SK-N-SH (cell line): Measurements from ENCODE around the gene CHRND. TPM values are rescaled to one million over a fixed set of nuclear protein-coding genes. Genes with fewer than 3 reads are reported as not detected.

Experiments
- CTCF ChIA-PET: fragments of 300-600, 350-600 bp; formaldehyde crosslinking; extraction: SDS; loops from one replicate; lab custom pipeline; 2021; lab: Yijun Ruan, JAX
- POLR2A ChIA-PET: fragments of 350-600 bp; sonication (Branson Sonifier 250); formaldehyde crosslinking; extraction: SDS; loops from one replicate; lab custom pipeline; 2020; ENCODE audit warnings: antibody characterized with exemption, inconsistent platforms; lab: Yijun Ruan, JAX
- DNase-seq: peaks from one replicate; pipeline ENCODE4 v3.0.0; 2012
- H2AFZ ChIP-seq: fragments of 200-600 bp; sonication (generic); 2 replicates; pipeline ENCODE4 v1.8.1; 2016; ENCODE audit warnings: antibody characterized with exemption, mild to moderate bottlenecking, low read depth
- H3F3A ChIP-seq: fragments of 200-600 bp; sonication (generic); replicated peaks from 2 replicates; pipeline ENCODE3; 2016; ENCODE audit warnings: antibody characterized with exemption, mild to moderate bottlenecking; ENCODE audit not compliant: insufficient read depth
- H3K27ac ChIP-seq, 2 experiments: fragments of 200-500 bp in 1 of 2; fragments of 200-600 bp in 1 of 2; sonication (Bioruptor generic) in 1 of 2; sonication (generic), shearing (Covaris generic) in 1 of 2; 2 replicates each; pipeline versions ENCODE4 v1.5.1 to v1.6.1; 2014 to 2016; ENCODE audit warnings: low read depth in 2 of 2, inconsistent platforms in 1 of 2, low read length in 1 of 2, mild to moderate bottlenecking in 1 of 2, mixed read lengths in 1 of 2
- H3K27me3 ChIP-seq: fragments of 200-600 bp; sonication (generic), shearing (Covaris generic); 2 replicates; pipeline ENCODE4 v1.6.1; 2016; ENCODE audit warnings: mixed run types; ENCODE audit not compliant: insufficient read depth
- H3K36me3 ChIP-seq, 2 experiments: fragments of 200-500 bp in 1 of 2; fragments of 200-600 bp in 1 of 2; sonication (Bioruptor generic) in 1 of 2; sonication (generic) in 1 of 2; replicated peaks in 1 of 2; 2 replicates each; pipeline versions ENCODE3 to v1.5.1; 2014 to 2016; ENCODE audit warnings: low read length in 1 of 2, mild to moderate bottlenecking in 1 of 2; ENCODE audit not compliant: insufficient read depth in 2 of 2, control insufficient read depth in 1 of 2
- H3K4me1 ChIP-seq, 2 experiments: fragments of 200-500 bp in 1 of 2; fragments of 200-600 bp in 1 of 2; sonication (Bioruptor generic) in 1 of 2; sonication (generic), shearing (Covaris generic) in 1 of 2; 2 replicates each; pipeline versions ENCODE4 v1.5.1 to v1.6.1; 2014 to 2016; ENCODE audit warnings: low read depth in 1 of 2, low read length in 1 of 2, mixed run types in 1 of 2; ENCODE audit not compliant: insufficient read depth in 2 of 2, control insufficient read depth in 1 of 2
- H3K4me2 ChIP-seq: fragments of 200-600 bp; sonication (generic), shearing (Covaris generic); 2 replicates; pipeline ENCODE4 v1.6.1; 2017; ENCODE audit warnings: mixed run types
- H3K4me3 ChIP-seq, 2 experiments: fragments of 200-500 bp in 1 of 2; fragments of 200-600 bp in 1 of 2; sonication (Bioruptor generic) in 1 of 2; sonication (generic), shearing (Covaris generic) in 1 of 2; 2 replicates each; pipeline versions ENCODE4 v1.5.1 to v1.8.1; 2014 to 2016; ENCODE audit warnings: low read depth in 2 of 2, inconsistent platforms in 1 of 2, low read length in 1 of 2, mild to moderate bottlenecking in 1 of 2, mixed read lengths in 1 of 2, moderate library complexity in 1 of 2
- H3K79me2 ChIP-seq: fragments of 200-600 bp; sonication (generic); 2 replicates; pipeline ENCODE4 v1.8.1; 2017; ENCODE audit warnings: mild to moderate bottlenecking; ENCODE audit not compliant: insufficient read depth
- H3K9ac ChIP-seq: fragments of 200-600 bp; sonication (generic); 2 replicates; pipeline ENCODE4 v1.6.1; 2017; ENCODE audit warnings: mixed run types
- H3K9me2 ChIP-seq: fragments of 200-600 bp; sonication (generic); 2 replicates; pipeline ENCODE4 v1.6.1; 2017; ENCODE audit warnings: mixed run types
- H3K9me3 ChIP-seq: fragments of 200-600 bp; sonication (generic); 2 replicates; pipeline ENCODE4 v1.6.1; 2017; ENCODE audit warnings: mixed run types, mild to moderate bottlenecking, moderate library complexity
- H4K20me1 ChIP-seq: fragments of 200-600 bp; sonication (generic); 2 replicates; pipeline ENCODE4 v1.6.1; 2017; ENCODE audit warnings: mild to moderate bottlenecking, mixed run types; ENCODE audit not compliant: insufficient read depth
- EP300 ChIP-seq, 2 experiments: IDR thresholded peaks; 2 replicates each; pipeline versions ENCODE4 v1.4.0 to v1.6.1; 2012; ENCODE audit warnings: borderline replicate concordance in 1 of 2, low read depth in 1 of 2, low read length in 1 of 2
- FOSL2 ChIP-seq: IDR thresholded peaks from 2 replicates; pipeline ENCODE4 v1.4.0; 2012; ENCODE audit warnings: low read depth, mild to moderate bottlenecking, moderate library complexity, borderline replicate concordance
- FOXJ3 ChIP-seq: sonication (generic); formaldehyde crosslinking; IDR thresholded peaks from 2 replicates; pipeline ENCODE4 v1.5.1; 2020; ENCODE audit warnings: mild to moderate bottlenecking, missing genetic modification reagents
- GABPA ChIP-seq: IDR thresholded peaks from 2 replicates; pipeline ENCODE4 v1.4.0; 2012; ENCODE audit warnings: low read depth, mild to moderate bottlenecking
- JUND ChIP-seq: IDR thresholded peaks from 2 replicates; pipeline ENCODE4 v1.4.0; 2012
- MEF2A ChIP-seq: IDR thresholded peaks from 2 replicates; pipeline ENCODE4 v1.4.0; 2012; ENCODE audit warnings: low read depth, borderline replicate concordance
- NFIC ChIP-seq: IDR thresholded peaks from 2 replicates; pipeline ENCODE4 v1.4.0; 2012; ENCODE audit warnings: borderline replicate concordance
- RAD21 ChIP-seq: IDR thresholded peaks from 2 replicates; pipeline ENCODE4 v1.6.1; 2012; ENCODE audit warnings: mild to moderate bottlenecking, low read length
- RXRA ChIP-seq: IDR thresholded peaks from 2 replicates; pipeline ENCODE4 v1.4.0; 2012; ENCODE audit warnings: low read depth, mild to moderate bottlenecking, borderline replicate concordance
- SIN3A ChIP-seq: IDR thresholded peaks from 2 replicates; pipeline ENCODE4 v1.6.1; 2012; ENCODE audit warnings: low read depth, mild to moderate bottlenecking, low read length, moderate library complexity, borderline replicate concordance
- TEAD4 ChIP-seq: IDR thresholded peaks from 2 replicates; pipeline ENCODE4 v1.4.0; 2012; ENCODE audit warnings: mild to moderate bottlenecking, borderline replicate concordance; ENCODE audit not compliant: insufficient read depth
- WGBS: methylation state at CpG from one replicate; pipeline ENCODE4 v1.1.6; 2017; ENCODE audit warnings: low lambda C conversion rate; 5-methylcytosine and 5-hydroxymethylcytosine counted together
- polyA plus RNA-seq, 3 experiments: library from polyadenylated mRNA; depleted of rRNA; stranded (reverse); fragments of >200 nt; gene quantifications; 2 replicates each; pipeline ENCODE4 v1.2.3, GENCODE V29; 2012
- TF ChIP-seq, protein P1 (sequence below): IDR thresholded peaks from 2 replicates; pipeline ENCODE4 v1.4.0; 2012; ENCODE audit warnings: low read depth, borderline replicate concordance
- TF ChIP-seq, protein P2 (sequence below): fragments of 150-350 bp; IDR thresholded peaks from 2 replicates; pipeline ENCODE4 v1.6.1; 2016; ENCODE audit warnings: mild to moderate bottlenecking, low read depth, low read length

Gene CHRND
- polyA plus RNA-seq, 1 of the 3 experiments (the other 2 are of a cell fraction) = 0.12 TPM

DNA sequence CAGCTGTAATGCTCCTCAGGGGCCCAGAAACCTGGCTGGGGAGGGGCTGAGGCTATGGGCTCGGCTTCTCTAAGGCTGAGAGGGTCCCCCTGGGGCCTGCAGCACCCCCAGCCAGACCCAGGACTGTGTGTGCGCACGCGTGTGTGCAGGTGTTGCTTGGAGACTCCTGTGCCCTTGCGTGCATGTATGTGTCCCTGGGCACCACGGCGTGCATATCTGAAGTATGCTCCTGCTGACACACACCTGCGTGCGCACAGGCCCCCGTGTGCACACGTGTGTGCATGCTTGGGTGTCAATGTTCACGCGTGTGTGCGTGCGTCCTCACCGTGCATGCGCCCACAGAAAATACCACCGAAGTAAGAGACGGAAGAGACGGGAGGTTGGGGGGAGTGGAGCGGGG is 23.4 kb upstream of the CHRND start:
- 0 out of 2 replicates have a peak overlapping the region, but pooled peaks have one; percentile 60 for H3K4me2 ChIP-seq
- no peaks in the 10 kb centered on the region for H3K79me2 ChIP-seq
- no peak for DNase-seq
- WGBS = 60% methylated on average over 20 of the region's 21 CpGs
- H3K4me3 ChIP-seq = peak overlapping the region in 1 of 2 experiments; percentile 3; a peak in 1 of 4 replicates
- POLR2A ChIA-PET = no interaction called here
- H3K9me2 ChIP-seq = no peaks in the 10 kb centered on the region
- H3K4me1 ChIP-seq = peaks cover 0 to 45% of the 10 kb centered on the region in 2 experiments; a peak in 1 of 4 replicates
- CTCF ChIA-PET = interaction anchor here (1.3 to 3.0 kb wide), 2 partner anchors 20 to 56 kb away, joined by 5 to 24 read pairs; partner anchors contain the start of gene PRSS56
- no peaks in the 10 kb centered on the region for H3K9me3 ChIP-seq
- no peak overlapping the region for H3K9ac ChIP-seq
- H3K27me3 ChIP-seq = peaks cover 23% of the 10 kb centered on the region
- TF ChIP-seq MEF2A (no peak), FOXJ3 (CRISPR knock-in tag) (no peak), NFIC (no peak), FOSL2 (no peak), SIN3A (no peak), JUND (no peak), RXRA (no peak), TEAD4 (no peak), RAD21 (no peak), GABPA (no peak)
- TF ChIP-seq, protein P1, sequence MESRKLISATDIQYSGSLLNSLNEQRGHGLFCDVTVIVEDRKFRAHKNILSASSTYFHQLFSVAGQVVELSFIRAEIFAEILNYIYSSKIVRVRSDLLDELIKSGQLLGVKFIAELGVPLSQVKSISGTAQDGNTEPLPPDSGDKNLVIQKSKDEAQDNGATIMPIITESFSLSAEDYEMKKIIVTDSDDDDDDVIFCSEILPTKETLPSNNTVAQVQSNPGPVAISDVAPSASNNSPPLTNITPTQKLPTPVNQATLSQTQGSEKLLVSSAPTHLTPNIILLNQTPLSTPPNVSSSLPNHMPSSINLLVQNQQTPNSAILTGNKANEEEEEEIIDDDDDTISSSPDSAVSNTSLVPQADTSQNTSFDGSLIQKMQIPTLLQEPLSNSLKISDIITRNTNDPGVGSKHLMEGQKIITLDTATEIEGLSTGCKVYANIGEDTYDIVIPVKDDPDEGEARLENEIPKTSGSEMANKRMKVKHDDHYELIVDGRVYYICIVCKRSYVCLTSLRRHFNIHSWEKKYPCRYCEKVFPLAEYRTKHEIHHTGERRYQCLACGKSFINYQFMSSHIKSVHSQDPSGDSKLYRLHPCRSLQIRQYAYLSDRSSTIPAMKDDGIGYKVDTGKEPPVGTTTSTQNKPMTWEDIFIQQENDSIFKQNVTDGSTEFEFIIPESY = no peak
- TF ChIP-seq, protein P2, sequence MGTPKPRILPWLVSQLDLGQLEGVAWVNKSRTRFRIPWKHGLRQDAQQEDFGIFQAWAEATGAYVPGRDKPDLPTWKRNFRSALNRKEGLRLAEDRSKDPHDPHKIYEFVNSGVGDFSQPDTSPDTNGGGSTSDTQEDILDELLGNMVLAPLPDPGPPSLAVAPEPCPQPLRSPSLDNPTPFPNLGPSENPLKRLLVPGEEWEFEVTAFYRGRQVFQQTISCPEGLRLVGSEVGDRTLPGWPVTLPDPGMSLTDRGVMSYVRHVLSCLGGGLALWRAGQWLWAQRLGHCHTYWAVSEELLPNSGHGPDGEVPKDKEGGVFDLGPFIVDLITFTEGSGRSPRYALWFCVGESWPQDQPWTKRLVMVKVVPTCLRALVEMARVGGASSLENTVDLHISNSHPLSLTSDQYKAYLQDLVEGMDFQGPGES = no peak
- no peaks in the 10 kb centered on the region for H4K20me1 ChIP-seq
- H3K27ac ChIP-seq = no peak overlapping the region; a peak in 1 of 4 replicates
- no peaks in the 10 kb centered on the region for H3K36me3 ChIP-seq
- no peak overlapping the region for H2AFZ ChIP-seq
- no peaks in the 10 kb centered on the region for H3F3A ChIP-seq

DNA sequence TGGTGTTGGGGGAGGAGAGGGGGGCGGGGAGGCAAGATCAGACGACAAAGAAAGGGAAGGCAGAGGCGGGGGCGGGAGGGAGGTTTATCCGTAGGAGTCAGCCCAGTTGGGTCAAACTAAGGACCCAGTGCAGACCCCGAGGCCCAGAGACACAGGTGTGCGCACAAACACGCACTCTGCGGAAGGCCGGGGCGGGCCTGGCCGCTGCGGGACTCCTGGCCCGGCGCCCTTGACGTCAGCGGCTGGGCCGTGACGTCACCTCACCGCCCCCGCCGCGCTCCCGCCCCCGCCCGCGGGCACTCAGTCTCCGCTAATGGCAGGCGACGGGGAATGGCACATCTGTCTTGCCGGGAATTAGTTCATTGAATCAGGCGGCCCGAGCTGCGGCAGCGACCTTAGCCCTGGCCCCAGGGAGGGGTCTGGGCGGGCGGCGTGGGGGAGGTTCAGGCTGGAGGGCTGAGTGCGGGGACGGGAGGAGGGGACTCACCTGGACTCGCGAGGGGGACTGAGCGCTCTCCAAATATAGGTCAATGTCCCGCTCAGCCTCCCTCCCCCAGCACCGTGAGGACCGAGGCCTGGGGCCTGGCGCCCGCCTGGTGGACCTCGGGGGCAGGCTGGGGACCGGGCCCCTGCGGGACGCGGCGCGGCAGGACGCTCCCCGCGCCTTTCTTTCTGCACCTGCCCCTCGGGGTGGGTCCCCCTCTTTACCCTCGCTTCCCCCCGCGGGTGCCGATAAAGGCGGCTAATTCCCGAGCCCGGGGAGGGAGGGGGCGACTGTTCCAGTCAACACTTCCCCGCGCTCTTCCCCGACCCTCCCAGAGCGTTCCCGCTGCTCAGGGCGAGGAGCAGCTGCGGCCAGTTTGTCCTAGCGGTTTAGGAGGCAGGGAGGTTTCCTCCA is 22.8 kb upstream of the CHRND start:
- Histone ChIP-seq H3K79me2 (no peaks in the 10 kb centered on the region), H3K9ac (no peak overlapping the region), H3K27ac (no peak overlapping the region), H3K4me2 (peak overlapping the region; percentile 60), H3K4me1 (peaks cover 0 to 45% of the 10 kb centered on the region in 2 experiments; a peak in 1 of 4 replicates), H2AFZ (no peak overlapping the region), H3K9me2 (no peaks in the 10 kb centered on the region), H3K9me3 (no peaks in the 10 kb centered on the region), H3K27me3 (peaks cover 23% of the 10 kb centered on the region), H4K20me1 (no peaks in the 10 kb centered on the region), H3K36me3 (no peaks in the 10 kb centered on the region)
- CTCF ChIA-PET = interaction anchor here (1.0 to 3.0 kb wide), 4 partner anchors 19 to 59 kb away, joined by 3 to 24 read pairs (median 4); partner anchors contain the start of gene PRSS56
- WGBS = 55% methylated on average over 29 of the region's 75 CpGs
- POLR2A ChIA-PET = no interaction called here
- peak; percentile 90 for DNase-seq
- TF ChIP-seq EP300 (IDR thresholded peaks at IDR 0.05; ENCODE audit: borderline replicate concordance in 1 of 2, low read depth in 1 of 2, low read length in 1 of 2) = 0 out of 4 replicates have a peak, but pooled peaks of 1 of the 2 experiments have one; percentile 6
- no peak for TF ChIP-seq GABPA
- TF ChIP-seq, all 33 proteins: peak for 1
- H3K4me3 ChIP-seq = peak overlapping the region; percentile 23 to 33; a peak in 2 of 4 replicates
- no peaks in the 10 kb centered on the region for H3F3A ChIP-seq
